HG02884 (cell line): Measurements from ENCODE around the gene MOGAT3.

Experiments
- ATAC-seq: cut with Tn5 transposase; IDR thresholded peaks from one replicate; pipeline ENCODE4 v1.9.1; 2021; ENCODE audit warnings: mild to moderate bottlenecking, moderate library complexity; ENCODE audit not compliant: unreplicated experiment

Gene MOGAT3

DNA sequence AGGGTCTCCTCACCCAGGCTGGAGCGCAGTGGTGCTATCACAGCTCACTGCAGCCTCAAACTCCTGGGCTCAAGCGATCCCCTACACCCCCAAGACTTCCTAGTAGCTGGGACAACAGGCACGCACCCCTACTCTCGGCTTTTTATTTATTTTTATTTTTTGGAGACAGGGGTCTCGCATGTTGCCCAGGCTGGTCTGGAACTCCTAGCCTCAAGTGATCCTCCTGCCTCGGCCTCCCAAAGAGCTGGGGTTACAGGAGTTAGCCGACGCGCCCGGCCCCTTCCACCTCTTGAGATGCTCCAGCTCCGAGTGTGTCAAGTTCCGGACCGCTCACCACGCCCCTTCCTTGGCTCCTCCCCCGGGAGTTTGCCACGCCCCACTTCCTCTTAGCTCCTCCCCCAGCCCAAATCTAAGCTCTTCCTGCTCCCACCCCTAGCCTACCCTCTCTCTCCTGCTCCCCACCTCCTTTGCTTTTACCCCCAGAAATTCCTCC lies 27.0 kb downstream of the MOGAT3 start:
- no peak for ATAC-seq

DNA sequence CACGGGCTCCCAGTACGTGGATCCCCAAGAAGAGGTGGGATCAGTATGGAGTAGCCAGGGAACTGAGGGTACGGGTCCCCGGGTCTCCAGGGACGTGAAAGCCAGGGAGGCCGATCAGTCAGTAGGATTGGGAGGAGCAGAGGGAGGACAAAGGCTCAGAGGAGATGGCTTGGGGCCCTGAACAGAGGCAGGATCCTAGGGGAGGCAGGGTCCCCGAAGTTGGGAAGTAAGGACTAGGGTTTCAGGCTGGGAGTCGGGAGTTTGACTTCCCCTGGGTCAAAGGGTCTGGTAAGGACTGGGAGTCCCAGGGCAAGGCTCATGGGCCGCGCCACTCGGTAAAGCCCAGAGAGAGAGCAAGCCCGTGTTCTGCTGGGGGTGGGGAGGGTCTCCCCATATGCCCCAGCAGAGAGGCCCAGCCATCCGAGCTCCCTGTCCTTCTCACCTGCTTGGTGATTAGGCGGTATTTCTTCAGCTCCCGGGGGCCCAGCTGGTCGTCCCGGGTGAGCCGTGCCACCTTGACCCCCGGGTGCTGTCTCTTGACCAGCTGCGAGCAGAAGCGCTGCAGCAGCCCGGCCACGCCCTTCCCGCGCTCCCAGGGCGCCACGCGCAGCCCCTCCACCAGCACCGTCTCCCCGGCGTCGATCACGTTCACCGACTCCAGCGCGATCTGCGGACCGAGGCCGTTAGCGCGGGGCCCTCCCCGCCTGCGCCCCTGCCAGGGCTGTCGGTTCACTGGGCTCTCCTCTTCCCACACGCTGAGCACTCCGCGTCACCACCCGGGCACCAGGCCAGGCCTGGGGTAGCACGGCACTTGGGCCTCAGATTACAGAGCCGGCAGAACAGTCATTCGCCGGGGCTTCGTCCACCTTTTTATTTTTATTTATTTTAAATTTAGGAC lies 27.7 kb downstream of the MOGAT3 start:
- ATAC-seq = no peak

DNA sequence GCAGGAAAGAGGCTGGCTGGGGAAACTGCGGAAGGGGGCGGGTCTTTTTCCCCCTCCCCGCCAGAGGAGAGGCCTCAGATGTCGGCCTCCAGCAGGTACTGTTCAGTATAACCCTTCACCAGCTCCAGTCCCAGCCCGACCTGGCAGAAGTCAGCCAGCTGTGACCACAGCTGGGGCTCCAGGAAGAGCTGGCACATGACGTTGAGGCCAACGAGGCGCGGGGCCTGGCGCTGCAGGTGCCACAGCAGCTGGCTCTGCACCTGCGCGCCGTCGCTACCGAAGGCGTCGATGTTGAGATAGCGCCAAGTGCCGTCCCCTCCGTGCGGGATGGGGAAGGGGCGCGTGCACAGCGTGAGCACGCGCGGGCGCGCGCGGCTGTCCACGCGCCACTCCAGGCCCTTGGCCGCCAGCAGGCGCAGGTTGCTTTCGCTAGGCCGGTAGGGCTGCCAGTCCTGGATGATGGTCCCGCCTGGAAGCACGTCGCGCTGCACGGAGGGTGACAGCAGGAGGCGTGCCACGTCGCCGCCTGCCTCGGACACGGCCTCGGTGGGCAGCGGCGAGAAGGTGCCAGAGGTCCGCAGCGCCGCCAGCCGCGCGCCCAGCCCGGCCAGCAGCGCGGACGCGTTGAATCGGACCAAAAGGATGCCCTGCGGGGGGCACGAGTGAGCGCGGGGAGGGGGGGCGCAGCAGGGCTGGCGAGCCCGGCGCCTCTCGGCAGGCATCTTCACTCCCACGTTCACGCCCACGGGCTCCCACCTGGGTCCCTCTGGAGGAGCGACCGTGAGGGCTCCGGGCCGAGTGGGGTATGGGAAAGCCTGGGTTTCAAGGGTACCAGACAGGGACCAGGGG lies 28.6 kb downstream of the MOGAT3 start:
- ATAC-seq = no peak

DNA sequence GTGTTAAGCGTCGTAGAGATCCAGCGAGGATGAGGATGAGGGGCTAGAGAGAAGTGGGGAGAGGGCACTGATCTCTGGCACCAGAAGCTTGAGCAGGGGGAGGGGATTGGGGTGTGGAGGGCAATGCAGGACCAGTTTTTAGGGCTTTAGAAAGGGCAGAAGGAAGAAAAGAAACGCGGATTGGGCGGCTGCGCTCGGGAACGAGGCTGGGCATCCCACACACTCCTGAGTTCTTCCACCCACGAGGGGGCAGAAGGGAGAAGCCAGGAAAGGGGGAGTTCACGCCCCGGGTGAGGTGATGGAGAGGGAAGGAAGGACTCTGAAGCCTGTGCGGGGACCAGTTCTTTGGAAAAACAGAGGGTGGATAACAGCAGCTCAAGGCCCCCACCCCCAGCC lies 29.4 kb downstream of the MOGAT3 start:
- no peak for ATAC-seq

DNA sequence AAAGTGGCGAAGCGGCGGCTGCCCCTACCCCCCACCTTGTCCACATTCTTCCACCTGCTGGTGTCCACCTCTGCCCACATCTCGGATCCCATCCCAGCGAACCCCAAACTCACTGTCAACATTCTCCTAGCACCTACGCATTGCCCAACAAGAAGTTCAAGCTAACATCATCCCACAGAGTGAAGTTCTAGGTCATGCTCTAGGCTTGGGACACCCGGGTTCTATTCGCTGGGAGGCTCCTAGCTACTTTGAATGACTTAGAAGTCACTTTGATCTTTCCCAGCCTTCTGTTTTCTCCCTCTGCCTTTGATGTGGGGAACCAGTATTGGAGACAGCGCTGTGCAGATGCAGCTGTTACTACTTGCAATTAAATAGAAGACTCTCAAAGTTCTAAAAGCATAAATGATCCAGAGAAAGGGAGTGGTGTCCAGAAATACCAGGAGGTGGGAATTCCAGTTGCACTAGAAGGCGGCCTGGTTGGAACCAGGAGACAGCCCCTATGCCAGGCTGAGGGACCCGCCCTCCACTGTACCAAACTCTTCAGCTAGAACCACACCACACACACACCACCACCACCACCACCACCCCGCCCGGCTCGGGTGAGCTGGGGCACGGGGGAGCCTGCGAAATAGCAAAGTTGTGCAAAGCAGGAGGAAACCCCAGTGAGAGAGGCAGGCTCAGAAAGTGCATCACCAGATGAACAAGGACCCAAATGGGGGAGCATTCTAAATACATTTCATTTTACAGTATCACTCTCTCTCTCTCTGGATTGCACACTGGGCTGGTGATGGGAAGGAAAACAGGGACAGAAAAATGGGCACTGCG lies 30.0 kb downstream of the MOGAT3 start:
- ATAC-seq = no peak

DNA sequence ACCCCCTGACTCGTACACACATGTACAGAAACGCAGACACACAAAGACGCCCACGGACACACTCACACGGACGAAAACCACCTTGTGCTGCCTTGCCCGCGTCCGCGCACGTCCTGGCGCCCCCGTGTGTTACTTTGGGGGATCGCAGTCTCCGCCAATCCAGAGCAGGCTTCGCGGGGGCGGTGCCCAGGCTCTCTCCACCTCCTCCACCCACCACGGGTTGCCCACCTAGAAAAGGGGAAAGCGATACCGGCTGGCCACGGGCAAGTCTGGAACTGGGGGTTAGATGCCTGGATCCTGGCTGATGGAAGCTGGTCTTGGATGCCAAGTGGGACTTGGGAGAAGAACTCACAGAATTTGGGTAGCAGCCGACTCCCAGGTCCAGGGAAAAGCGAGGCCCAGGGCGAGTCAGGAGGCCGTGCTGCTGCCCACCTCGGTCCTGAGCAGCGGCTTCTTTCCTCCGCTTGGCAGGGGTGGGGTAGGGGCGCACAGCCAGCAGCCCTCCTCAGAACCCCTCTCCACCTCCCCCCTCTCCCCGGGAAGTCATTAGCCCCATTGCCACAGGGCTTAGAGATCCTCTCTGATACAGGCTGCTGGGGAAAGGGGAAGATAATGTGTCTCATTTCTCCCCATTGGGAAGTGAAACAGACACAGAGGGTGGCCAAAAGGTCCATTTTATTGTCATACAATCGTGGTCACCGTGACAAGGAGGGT lies 30.8 kb downstream of the MOGAT3 start:
- ATAC-seq = no peak

DNA sequence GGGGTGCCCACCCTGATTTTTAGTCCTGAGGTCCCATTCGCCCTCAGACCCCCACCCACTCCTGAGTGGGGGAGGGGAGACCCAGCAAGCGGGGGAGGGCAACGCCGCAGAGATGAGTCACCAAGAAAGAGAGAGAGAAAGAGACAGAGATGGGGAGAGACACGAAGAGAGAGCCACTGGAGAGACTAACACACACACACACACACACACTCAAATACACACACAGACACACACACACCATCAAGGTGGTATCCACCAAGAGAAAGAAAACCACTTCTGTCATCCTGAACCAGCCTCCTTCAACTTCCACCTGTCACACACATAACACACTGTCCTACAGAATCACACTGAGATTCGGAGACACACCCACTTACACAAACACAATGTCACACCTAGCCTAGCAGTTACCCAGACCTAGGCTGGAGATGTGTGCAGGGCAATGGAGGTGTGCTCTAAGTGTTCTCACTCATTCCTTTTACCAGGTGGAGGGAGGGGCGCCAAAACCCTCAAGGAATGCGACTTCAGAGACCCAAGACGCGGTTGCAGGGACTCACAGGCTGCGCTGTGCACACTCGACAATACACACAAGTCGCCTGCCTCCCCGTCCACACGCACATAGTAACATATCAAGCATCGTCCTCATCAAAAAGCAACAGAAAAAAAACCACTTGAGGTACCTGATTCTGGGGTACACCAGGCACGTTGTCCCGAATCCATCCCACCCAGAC lies 31.6 kb downstream of the MOGAT3 start:
- no peak for ATAC-seq

DNA sequence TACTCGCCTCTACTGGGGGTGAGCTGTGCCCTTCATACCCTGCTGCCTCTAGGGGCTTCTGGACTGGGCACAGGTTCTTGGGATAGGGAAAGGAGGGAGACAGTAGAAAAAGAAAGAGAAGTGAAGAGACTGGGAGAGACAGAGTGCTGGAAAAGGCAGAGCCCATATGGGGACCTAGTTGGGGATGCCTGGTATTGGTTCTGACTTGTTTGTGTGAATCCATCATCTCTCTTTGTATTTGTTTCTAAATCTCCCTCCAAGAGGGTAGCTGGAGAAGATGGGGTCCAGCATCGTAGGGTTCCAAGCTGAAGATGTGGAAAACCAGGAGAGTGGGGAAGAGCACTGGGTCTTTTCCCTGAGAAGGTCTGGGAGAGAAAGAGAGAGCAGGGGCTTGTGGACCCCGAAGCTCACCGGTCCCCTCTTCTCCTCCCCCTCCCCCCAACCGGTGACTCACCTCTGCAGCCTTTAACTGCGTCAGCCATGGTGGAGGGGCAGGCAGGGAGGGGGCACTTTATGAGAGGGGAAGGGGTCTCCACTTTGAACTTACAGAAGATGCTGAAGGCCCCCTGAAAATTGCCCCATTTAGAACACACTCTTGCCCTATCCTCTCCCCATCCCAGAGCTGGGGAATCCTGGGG lies 32.3 kb downstream of the MOGAT3 start:
- no peak for ATAC-seq

DNA sequence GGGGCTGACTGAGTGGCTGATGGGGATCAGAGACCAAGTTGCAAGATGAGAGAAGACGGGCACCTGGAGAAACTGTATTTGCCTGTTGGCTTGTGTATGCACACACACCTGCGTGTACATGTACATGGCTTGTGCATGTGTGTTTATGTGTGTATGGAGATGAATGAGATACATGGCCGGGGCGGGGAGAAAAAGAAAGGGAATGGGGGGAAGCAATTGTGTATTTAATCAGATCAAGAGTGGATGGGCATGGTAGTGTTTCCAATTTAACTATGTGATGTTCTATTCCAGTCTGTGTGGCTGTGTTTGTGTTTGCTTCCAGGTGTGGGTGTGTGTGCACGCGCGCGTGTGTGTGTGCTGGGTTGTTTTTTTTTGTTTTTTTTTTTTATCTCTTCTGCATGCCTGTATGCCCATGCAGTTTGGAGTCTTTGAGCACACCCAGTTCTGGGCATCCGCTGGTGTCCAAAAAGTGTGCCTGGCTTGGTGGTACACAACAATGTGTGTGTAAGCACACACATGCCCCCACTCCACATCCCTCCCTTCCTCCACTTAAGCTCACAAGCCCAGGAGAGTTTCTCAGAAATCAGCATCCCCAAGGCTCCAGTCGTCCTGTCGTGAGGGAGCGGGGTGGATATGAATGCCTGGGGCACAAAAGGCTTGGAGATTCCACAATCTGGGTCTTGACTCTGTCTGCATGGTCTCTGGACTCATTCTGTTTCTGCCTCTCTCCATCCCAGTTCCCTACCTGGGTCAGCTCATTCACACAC lies 33.0 kb downstream of the MOGAT3 start:
- ATAC-seq = no peak

DNA sequence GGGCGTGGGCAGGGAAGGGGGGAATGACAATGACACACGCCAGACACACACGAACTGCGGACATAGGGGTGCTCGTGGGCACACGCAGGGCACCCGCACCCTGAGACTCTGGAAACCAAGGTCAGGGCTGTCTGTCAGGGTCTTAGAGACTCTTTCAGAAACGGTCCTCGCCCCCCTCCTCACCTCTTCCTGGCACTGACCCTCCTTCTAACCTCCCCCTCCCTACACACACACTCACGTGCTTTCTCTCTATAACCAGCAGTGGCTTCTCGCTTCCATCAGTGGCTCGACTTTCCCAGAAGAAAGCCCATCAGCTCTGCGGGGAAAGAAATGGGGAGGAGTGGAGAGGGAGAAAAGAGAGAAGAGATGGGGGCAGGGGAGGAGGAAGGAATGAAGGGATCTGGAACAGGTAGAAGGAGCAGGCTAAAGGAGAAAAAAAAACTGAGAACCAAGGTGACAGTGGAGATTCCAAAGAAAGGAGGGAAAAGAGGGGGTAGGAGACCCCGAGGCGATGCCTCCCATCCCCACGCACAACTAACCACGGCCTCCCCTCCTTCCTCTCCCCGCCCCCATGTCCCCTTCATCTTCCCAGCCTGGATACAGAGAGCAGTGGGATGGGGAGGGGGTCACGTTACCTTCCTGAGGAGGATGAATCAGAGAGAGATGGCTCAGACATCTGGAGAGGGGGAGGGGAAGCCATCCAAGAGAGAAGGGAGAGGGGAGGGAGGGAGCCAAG lies 33.8 kb downstream of the MOGAT3 start:
- ATAC-seq = no peak

DNA sequence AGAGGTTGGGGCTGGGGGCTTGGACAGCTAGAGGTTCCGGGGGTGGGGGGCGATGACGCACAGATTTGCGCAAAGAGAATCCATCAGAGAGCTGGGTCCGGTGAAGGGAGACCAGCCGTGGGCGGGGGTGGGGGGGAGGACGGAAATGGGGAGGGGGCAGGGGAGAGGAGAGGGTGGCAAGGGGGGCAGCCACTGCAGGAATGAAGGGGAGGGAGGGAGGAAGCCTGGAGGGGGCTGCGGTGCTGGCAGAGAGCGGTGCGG lies 34.3 kb downstream of the MOGAT3 start:
- no peak for ATAC-seq

DNA sequence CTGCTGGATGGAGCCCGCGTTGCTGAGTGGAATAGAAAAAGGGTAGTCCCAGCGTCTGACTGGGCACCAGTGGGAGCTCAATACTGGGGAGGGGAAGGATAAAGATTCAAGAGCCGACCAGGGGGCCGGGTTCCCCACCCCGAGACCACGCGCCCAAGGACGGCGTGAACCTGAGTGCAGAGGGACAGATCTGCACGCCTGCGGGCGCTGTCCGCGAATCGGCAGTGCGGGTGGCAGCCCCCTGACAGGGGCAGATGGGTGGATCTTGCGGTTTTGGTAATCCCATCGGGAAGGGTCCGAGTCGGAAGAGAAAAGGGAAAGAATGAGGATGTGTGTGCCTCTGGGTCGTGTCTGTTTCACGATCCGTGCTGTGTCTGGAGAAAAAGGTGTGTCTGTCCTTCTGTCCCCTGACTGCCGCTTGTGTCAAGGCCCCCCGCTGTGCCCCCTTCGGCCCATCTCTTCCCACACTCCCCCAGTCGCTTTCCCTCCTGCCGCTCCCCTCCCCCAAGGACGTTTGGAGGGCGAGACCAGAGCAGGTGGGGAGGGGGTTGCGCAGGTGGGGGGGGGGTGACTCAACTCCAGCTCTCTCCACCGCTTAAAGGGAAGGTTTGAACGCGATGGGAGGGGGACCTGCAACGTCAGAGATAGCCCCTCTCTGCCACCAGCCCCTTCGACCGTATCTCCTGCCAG lies 34.7 kb downstream of the MOGAT3 start:
- no peak for ATAC-seq

DNA sequence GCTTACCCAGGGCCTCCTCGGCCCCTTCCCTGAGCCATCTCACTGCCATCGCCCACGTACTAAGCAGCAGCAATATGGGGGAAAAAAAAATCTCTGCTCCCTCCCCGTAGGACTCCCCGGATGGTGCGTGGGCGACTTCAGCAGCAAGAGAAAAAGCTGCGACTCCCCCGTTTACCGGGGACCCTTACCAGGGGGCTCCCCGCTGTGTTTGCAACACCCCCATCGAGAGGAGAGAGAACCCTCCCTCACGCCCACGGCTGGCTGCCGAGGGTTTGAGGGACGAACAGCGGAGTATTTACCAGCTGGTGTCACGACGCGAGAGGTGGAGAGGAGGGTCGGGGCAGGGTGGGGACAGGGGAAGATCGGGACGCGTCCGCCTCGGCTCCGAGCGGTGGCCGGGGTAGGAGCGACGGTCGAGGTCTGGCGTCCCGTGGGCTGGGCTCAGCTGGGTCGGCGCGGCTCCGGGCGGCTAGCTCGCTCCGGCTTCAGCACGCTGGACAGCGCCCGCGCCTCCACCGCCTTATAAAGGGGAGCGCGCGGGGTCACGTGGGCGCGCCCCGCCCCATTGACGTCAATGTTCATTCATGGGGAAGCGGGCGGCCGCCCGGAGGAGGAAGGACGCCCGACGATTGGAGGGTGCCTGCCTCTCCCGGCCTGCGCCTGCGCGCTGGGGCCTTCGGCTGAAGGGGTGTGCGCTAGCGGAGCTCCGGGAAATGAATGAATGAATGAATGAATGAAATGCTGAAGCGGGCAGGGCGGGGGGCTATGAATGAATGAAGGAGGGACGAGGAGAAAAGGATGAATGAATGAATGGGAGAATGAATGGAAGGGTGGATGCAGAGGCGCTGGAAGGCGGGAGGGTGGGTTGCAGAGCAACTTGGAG lies 35.5 kb downstream of the MOGAT3 start, which contains the start of gene VGF:
Gene VGF (minus strand): TSS at position 495 of the 883 bp plus-strand sequence. CDS start 726 bp downstream, outside the sequence.
- ATAC-seq = no peak

DNA sequence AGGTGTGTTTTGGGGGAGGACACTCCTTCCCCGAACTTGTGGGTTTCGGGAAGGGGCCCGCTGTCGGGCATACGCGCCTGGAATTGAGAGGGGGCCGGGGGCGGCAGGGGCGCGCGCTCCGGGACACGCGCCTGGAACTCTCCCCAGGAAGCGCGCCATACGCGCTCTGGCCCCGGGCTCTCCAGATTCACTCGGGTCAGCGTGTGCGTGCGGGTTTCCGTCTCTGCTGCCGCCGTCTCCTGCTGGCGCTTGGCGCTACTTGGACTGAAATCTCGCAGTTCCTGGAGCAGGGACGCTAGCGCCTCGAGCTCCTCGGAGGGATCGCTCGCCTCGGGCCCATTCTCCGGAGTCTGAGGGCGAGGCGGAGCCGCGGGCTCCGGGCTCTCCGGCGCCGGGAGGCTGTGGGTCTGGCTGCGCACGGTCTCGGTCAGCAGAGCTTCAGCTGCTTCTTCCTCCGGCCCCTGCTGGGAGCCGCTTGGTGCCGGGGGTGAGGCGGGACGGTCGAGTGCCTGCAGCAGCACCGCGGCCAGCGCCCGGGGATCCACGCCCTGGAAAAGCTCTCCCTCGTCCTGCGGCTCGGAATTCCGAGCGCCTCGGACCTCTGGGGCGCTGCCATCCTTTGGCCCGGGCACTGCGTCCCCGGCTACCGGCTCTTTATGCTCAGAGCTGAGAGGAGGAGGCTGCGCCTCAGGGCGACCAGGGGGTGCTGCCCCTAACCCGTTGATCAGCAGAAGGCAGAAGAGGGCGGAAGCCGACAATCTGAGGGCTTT lies 36.6 kb downstream of the MOGAT3 start:
- ATAC-seq = no peak

DNA sequence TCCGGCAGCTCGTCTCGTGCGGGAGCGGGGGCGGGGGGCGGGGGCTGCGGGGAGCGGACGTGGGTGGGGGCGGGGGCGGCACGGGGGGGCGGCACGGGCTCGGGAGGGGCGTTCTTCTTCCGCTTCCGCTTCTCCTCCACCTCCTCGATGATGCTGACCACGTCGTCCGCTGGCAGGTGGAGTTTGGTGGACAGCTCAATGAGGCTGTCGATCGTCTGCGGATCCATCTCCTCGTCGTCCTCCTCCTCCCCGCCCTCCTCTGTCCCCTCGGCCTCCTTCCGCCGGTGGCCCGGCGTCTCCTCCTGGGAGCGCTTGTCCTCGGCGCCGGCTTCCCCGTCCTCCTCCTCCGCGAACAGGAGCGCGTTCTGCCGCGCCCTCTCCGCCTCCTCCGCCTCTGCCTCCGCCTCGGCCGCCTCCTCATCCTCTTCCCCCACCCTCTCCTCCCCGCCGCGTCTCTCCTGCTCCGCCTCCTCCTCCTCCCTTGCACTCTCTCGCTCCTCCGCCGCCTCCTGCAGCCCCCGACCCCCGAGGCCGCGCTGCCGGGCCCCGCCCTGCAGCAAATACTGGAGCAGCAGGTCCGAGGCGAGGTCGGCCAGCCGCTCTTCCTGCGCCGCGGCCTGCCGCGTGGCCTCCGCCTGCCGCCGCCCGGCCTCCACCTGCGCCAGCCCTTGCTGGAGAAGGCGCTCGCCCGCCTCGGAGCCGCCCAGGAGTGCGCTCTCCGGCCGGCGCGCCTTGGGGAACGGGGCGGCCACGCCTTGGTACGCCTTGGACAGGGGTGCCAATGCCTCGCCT lies 37.4 kb downstream of the MOGAT3 start:
- no peak for ATAC-seq
